Hematopoietic multipotent progenitor cell (in vitro differentiated cells): Measurements from ENCODE around the gene DUOXA2. TPM values are rescaled to one million over a fixed set of nuclear protein-coding genes. Genes with fewer than 3 reads are reported as not detected.

Source experiments
- DNase-seq, 3 donors: peaks; one replicate each; pipeline ENCODE4 v3.0.0-alpha.2; 2011 to 2015; ENCODE audit warnings: low read depth in 2 of 3, low spot score in 2 of 3
- total RNA-seq: library from RNA; depleted of rRNA; stranded (reverse); fragments of >200 nt; gene quantifications from one replicate; pipeline ENCODE4 v1.2.3, GENCODE V29; 2012

DUOXA2 gene
- total RNA-seq, 1 donor: under 0.01 TPM

GRCh38 chr15:45116482-45117307, 2.6 kb downstream of the DUOXA2 start:
- DNase-seq: no peak

- no peak for DNase-seq
These were observed 3.4 kb downstream of the DUOXA2 start for GRCh38 chr15:45117308-45118130.

- peak; percentile 57 to 93 (median 88) for DNase-seq
These were observed 4.0 kb downstream of the DUOXA2 start for GRCh38 chr15:45118131-45118588.

GRCh38 chr15:45118996-45119395, 4.9 kb downstream of the DUOXA2 start:
- DNase-seq: no peak

- no peak for DNase-seq
These were observed 6.2 kb downstream of the DUOXA2 start for GRCh38 chr15:45120081-45120972.

GRCh38 chr15:45121020-45121419, 6.9 kb downstream of the DUOXA2 start:
- DNase-seq: no peak

GRCh38 chr15:45121706-45122417, 7.7 kb downstream of the DUOXA2 start:
- no peak for DNase-seq

GRCh38 chr15:45122719-45123118, 8.6 kb downstream of the DUOXA2 start:
- no peak for DNase-seq

- no peak for DNase-seq
These were observed 9.3 kb downstream of the DUOXA2 start for GRCh38 chr15:45123397-45123796.

GRCh38 chr15:45126535-45127158, 12.5 kb downstream of the DUOXA2 start:
- peak in 1 of 3 donors; percentile 70 for DNase-seq

- DNase-seq: no peak
These were observed 15.0 kb downstream of the DUOXA2 start for GRCh38 chr15:45128971-45129639.

- peak in 1 of 3 donors; percentile 31 for DNase-seq
These were observed 15.6 kb downstream of the DUOXA2 start, which contains the start of the genes DUOX1 and DUOXA1 for GRCh38 chr15:45129651-45130129. TSS of gene DUOX1 (plus strand) at chr15:45129994. CDS start at chr15:45131967, 1,973 bp downstream. TSS of gene DUOXA1 (minus strand) at chr15:45129879. CDS start at chr15:45123014, 6,865 bp downstream.

GRCh38 chr15:45130291-45131000, 16.3 kb downstream of the DUOXA2 start:
- no peak for DNase-seq

GRCh38 chr15:45131510-45131909, 17.4 kb downstream of the DUOXA2 start:
- no peak for DNase-seq

GRCh38 chr15:45132844-45133560, 18.9 kb downstream of the DUOXA2 start:
- no peak for DNase-seq

- DNase-seq: no peak
These were observed 19.4 kb downstream of the DUOXA2 start for GRCh38 chr15:45133561-45133920.

GRCh38 chr15:45134046-45134445, 19.9 kb downstream of the DUOXA2 start:
- no peak for DNase-seq
